C4-2B (cell line): Measurements from ENCODE around the gene STX2.
"Not testable (repeated sequence)": the region's sequence is repeated elsewhere in the genome, so short reads cannot be mapped to it uniquely, and the experiment has no call there.

Source experiments
- H3K27ac ChIP-seq: fragments of 450-650 bp; 2 replicates; pipeline ENCODE4 v1.5.1; 2017
- ZFX ChIP-seq: fragments of 450-650 bp; IDR thresholded peaks from 2 replicates; pipeline ENCODE4 v1.6.1; 2017
- TF ChIP-seq, protein P1 (sequence below): fragments of 450-650 bp; conservative IDR thresholded peaks from 2 replicates; pipeline ENCODE4 v1.5.1; 2017; ENCODE audit warnings: mild to moderate bottlenecking

STX2 gene

DNA sequence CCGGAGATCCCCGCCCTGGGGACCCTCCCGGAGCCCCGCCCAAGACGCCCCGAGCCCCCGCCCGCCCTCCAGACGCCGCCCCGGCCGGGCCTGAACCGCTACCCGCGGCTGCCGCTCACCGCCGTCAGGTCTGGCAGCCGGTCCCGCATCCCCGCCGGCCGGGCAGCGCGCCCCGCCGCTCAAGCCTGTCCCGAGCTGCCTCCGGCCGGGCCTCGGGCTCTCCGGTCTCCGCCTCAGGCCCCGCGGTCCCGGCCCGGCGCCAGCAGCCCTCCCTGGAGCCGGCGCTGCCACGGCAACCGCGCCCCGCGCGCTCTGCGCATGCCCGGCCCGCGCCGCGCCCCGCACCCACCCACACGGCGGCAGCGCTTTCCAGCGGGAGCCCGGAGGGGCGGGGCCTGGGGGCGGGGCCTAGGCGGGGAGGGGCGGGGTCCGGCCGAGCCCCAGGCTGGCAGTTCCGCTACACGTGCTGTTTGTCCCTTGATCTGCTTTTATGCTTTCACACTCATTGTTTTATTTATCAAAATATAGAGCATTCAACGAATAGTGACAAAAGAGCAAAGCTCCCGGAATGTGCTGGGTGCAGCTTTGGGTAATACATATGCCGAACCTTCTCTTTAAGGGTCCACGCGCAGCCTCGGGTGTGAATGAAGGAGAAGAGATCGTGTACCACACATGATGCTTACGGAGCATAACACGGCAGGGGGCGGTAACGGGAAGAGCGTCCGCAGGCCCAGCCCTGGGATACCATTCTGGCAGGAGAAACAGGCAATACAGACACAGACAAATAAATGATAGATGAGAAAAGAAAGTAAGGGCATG is at the start of gene STX2:
Gene STX2, minus strand, starts transcription at position 300 of the 819 bp plus-strand sequence. Its CDS starts 151 bp downstream, at position 149.
- peak within 1 kb of the TSS; percentile 63 for H3K27ac ChIP-seq
- TF ChIP-seq, protein P1, sequence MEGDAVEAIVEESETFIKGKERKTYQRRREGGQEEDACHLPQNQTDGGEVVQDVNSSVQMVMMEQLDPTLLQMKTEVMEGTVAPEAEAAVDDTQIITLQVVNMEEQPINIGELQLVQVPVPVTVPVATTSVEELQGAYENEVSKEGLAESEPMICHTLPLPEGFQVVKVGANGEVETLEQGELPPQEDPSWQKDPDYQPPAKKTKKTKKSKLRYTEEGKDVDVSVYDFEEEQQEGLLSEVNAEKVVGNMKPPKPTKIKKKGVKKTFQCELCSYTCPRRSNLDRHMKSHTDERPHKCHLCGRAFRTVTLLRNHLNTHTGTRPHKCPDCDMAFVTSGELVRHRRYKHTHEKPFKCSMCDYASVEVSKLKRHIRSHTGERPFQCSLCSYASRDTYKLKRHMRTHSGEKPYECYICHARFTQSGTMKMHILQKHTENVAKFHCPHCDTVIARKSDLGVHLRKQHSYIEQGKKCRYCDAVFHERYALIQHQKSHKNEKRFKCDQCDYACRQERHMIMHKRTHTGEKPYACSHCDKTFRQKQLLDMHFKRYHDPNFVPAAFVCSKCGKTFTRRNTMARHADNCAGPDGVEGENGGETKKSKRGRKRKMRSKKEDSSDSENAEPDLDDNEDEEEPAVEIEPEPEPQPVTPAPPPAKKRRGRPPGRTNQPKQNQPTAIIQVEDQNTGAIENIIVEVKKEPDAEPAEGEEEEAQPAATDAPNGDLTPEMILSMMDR: peak; percentile 28
- TF ChIP-seq ZFX: no peak

GRCh38 chr12:130887190-130887589 is 48.1 kb upstream of the STX2 start:
- not testable (repeated sequence) for H3K27ac ChIP-seq

GRCh38 chr12:130881548-130881947 is 42.5 kb upstream of the STX2 start:
- no peak for TF ChIP-seq ZFX
- no peak overlapping the region for H3K27ac ChIP-seq

- no peak overlapping the region for H3K27ac ChIP-seq
- no peak for TF ChIP-seq ZFX
Measured at GRCh38 chr12:130881046-130881445, 42.0 kb upstream of the STX2 start.

DNA sequence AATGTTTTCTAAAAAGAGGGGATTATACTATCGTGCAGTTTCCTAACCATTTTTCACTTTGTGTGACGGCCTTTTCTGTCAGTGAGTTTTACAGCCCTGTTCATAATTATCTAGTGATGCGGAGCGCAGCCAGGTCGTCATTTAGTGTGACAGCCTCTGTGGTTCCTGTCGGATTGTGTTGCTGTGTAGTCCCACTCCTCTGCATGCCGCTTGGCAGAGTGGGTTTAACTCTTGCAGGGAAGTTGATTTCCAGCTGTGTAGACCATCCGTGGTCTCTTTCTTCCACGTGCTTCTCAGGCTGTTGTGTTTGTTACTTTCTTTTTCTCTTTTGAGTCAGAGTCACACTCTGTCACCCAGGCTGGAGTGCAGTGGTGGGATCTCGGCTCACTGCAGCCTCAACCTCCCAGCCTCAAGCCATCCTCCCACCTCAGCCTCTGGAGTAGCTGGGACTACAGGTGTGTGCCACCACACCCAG is 41.4 kb upstream of the STX2 start:
- H3K27ac ChIP-seq: no peak overlapping the region
- TF ChIP-seq, protein P1: no peak
- no peak for TF ChIP-seq ZFX

- no peak overlapping the region for H3K27ac ChIP-seq
- no peak for TF ChIP-seq ZFX
- TF ChIP-seq, protein P1: no peak
Measured at GRCh38 chr12:130879781-130880389, 40.8 kb upstream of the STX2 start.

DNA sequence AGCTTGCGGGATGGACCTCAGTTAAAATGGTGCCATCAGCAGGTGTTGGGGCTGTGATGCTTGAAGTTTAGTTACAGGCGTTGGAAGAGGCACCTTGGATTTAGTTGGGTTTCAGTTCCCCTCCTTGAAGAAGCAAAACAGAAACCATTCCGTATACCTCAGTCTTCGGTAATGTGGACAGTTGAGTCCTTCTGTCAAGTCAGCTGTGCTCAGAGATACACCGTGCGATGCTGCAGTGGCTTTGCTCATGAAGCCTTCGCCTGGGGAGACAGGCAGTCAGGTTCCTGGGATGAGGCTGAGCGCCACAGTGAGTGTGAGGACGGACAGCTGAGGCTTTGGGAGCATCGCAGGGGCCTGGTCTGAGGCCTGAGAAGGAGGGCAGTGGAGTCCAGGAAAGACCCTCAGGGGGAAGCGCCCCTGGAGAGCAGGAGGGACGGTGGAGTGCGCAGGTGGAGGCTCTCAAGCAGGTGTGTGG is 40.2 kb upstream of the STX2 start:
- TF ChIP-seq ZFX: no peak
- TF ChIP-seq, protein P1: no peak

GRCh38 chr12:130878193-130879185 is 39.4 kb upstream of the STX2 start:
- TF ChIP-seq, protein P1: no peak
- TF ChIP-seq ZFX: no peak

More for the DNA sequence above, 40.2 kb upstream of the STX2 start:
- no peak overlapping the region for H3K27ac ChIP-seq

More at GRCh38 chr12:130878193-130879185, 39.4 kb upstream of the STX2 start:
- no peak overlapping the region for H3K27ac ChIP-seq
